ENCODE measurements around the gene EIF4G1.

The EIF4G1 gene

DNA sequence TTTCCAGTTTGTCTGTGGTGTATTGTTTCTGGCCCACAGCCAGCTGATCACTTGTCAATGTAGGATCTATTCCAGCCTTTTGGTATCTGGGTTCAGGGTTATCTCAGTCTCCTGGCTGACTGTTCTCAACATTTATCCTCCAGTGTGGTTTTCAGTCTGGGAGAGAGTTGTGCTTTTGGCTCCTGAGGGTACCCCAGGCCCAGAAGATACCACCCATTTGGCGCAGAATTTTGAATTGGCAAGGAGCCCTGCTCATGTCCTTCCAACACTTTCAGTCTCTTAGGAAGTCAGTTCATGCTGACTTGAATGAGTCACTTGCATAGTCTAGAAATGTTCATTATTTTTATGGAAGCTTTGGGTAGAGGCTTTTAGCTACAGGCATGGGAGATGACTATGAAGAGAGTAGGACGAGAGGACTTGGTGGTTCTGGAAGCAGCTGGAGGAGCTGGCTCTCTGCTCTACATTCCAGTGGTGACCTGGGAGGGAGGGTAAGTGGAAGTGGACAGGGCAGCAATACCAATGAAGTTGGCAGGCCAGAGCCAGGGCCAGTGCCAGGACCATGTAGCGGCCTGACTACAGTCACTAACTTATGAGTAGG, 54.3 kb downstream of the EIF4G1 start:
- DNase-seq: no peak

DNA sequence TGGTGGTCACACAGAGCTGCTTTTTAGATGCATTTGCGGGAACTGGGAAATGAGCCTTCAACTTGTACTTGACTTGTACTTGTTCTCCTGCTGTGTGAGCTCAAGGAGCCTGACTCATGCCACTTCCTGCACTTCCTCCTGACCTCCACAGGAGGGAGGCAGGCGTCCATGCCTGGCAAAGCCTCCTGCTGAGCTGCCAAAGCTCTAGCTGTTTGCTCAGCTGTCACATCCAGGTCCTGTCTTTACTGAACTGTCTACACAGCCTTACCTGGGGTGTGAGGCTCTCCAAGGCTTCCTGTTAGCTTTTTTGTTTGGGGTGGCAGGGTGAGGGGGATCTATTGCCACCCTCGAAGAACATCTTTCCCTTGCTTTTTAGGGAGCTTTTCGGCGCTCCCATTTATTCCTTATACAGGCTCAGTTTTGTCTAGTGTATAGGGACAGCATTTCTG, 57.2 kb downstream of the EIF4G1 start:
- DNase-seq: peak; percentile 71 to 91

DNA sequence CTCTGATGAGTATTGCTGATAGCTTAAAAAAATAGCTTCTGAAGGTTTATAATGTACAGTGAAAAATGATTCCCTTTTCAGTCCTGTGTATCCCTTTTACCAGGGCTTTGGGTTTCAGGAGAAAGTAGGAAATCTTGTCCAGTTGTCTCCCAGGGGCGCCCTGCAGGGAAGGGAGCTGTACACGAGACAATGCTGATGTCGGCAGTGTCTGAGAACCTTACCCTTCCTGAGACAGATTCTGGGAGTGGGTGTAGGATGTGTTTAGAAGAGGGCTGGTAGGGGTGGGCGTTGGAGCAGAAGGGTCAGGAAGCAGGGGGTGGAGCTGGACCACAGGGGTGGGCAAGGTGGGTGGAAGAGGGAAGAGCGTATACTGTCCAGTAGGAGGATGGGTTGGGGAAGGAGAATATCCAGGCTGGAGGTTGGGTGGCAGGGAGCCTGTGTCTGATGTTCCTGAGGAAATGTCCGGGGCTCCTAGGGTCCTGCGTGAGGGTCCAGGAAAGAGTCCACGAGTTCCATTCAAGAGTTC, 58.0 kb downstream of the EIF4G1 start:
- DNase-seq: no peak

DNA sequence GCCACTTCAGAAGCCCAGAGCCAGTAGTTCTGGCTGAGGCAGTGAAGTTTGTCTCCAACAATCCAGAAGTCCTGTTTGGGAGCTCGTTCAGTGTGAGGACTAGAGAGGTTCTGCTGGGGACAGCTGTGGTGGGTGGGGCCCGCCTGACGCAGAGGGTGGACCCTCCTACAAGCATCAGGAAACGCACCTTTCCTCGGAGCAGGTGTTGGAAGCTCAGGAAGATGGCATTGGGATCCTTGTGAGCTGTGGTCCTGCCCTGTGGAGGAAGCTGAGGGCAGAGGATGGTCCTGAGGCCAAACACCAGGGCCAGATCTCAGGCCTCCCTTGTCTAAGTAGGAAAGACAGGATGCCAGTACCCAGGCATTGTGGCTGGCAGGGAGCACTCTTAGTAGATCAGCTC, 58.5 kb downstream of the EIF4G1 start:
- no peak for DNase-seq

DNA sequence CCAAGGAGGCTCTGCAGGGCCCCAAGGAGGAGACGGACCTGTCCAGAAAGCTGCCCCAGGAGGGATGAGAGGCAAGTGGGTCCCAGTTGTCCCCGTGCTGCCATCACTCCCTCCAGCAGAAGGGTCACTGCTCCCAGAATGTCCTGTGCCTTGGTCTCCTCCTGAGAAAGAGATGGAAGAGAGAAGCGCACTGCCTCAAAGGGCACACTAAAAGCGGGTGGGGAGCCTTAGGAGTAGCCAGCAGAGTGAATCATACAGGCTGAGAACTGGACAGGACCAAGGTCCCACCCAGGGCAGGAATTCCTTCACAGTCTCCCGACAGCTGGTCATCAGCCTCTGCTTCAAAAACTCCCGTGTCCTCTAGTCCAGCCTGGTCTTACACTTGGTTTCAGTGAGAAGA, 59.0 kb downstream of the EIF4G1 start:
- DNase-seq: no peak

DNA sequence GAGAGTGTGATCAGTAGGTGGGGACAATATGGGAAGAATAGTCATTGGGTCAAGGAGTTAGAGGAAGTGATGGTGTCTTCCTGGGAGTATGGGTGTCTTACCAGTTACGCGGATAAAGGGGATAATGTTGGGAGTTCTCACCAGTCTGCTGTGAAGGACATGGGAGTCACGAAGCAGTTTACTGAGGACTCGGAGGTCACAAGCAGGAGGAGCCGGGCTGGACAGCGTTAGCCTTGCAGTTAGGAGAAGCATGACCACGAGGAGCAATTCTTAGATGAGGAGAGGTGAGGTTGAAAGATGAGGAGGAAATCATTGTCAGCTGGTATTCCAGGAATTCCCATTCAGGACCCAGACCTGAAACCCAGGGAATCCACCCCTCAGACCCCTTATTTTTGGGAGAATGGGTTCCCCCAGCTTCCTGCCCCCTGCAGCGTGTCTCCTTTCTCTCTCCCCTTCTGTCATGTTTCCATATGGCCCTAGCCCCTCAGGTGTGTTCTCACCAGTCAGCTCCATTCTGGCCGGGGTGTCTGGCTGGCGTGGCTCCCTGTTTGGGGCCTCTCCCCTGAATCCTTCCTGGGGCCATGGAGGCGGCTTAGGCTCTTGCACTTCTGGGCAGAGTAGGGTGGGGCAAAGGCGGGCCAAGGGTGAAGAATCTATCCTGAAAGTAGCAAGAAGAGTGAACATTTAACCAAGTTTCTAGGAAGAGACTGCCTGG, 61.5 kb downstream of the EIF4G1 start:
- DNase-seq: no peak

DNA sequence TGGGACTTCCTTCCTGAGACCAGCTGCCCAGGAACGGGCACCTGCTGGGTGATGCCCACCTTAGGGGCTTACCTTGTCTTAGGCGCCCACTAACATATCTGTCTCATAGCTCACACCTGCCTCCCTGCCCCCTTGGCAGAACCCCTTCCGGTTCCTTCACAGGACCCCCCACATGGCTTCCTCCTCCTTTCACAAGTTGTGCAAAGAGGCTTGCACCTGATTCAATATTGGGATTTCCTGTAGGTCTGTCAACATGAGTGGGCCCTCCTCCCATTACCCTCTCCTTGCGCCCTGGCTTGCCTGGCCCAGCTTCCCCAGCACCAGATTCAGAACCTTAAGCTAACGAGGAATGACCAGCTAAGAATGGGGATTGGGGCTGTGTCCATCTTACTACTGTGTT, 63.0 kb downstream of the EIF4G1 start:
- DNase-seq: no peak

DNA sequence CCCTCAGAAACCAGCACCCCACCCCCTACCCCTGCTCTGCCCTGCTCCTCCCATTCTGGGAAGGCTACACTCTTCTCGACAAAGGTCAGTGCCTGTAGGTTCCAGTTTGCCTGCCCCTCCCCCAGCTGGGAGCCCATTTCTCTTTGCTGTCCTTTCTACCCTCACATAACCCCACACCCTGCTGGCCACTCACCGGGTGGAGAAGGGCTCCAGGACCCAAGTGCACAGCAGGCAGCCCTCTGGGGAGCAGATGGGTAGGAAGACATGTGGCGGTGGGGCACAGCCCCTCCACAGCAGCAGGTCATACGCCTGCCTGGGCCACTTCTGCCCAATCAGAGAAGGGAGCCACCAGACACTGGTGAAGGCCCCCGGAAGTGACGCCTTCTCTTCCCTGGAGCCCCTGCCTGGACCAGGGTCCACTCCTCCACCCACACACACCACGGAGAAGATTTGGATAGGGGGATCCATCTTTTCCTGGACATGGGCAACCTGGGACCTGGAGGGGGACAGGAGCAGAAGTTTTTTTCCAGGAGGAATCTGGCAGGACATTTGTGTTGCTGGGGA, 63.6 kb downstream of the EIF4G1 start, which contains the start of gene THPO:
THPO (minus strand) TSS at position 326 of the 564 bp plus-strand sequence. CDS start 1,948 bp downstream, outside the sequence.
- no peak for DNase-seq

DNA sequence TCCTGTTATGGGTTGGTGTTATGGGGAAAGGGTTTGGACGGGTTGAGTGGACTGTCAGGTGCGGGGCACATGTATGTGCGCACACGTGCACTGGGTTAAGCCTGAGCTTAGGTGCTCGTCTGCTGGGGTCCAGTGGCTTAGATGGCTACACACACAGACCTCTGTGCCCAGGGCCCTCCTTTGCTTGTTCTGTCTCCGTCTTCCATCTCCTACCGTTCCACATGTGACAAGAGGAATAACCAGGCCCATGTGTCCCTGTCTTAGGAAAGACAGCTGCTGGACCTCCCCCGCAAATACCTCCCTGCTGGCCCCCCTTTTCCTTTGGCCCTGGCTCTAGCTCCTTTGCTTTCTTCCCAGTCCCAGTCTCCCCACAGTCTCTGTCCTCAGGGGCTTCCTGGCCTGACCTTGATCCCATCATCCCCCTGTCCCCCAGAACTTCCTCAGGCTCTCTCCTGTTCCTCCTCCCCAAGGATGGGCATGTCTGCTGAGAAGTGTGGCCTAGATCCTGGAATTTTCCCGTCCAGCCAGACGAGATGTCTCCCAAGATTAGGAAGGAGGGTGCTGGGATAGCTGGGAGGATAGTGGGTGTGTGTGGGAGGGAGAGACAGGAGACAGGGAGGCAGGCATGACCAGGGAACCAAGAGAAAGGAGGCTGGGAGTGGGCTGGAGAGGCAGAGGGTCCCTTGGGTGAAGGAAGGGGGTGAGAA, 64.4 kb downstream of the EIF4G1 start:
- no peak for DNase-seq

DNA sequence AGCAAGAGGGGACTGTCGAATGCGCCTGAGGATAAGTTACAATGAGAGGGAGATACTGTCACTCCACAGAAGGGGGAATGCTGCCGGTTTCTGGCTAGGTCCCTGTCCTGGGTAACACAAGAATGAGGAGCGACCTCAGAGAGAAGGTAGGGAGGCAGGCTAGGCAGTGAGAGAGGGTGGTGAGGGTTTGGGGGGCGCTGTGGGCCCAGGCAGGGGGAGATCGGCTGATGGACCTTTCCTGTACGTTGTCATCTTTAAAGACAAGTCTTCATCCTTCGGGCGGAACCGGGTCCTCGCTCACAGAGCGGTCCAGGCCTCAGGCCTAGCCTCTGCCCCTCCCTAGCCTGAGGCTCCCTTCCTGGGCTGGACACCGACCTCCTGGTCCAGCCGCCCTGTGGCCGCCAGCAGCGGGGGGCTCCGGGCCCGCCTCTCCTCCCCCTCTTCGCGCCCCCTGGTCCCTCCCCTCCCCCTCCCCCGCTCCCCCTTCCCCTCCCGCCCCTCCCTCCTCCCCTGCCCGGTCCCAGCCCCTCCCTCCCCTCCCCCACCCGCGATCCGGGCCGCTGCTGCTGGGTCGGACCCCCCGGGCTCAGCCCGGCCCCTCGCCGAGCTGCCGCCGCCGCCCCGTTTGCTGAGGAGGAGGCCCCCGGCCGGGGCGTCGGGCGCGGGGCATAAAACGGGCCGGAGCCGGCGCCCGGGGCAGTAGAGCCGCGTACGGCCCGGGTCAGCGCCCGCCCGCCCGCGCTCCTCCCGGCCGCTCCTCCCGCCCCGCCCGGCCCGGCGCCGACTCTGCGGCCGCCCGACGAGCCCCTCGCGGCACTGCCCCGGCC, 65.2 kb downstream of the EIF4G1 start, which contains the start of gene CHRD:
CHRD (plus strand) TSS at position 697 of the 827 bp plus-strand sequence. CDS start 265 bp downstream, outside the sequence.
- DNase-seq: no peak

DNA sequence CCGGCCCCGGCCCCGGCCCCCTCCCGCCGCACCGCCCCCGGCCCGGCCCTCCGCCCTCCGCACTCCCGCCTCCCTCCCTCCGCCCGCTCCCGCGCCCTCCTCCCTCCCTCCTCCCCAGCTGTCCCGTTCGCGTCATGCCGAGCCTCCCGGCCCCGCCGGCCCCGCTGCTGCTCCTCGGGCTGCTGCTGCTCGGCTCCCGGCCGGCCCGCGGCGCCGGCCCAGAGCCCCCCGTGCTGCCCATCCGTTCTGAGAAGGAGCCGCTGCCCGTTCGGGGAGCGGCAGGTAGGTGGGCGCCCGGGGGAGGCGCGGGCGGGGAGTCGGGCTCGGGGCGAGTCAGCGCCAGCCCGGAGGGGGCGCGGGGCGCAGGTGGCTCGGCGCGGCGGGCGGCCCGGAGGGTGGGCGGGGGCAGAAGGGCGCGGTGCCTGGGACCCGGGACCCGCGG, 65.8 kb downstream of the EIF4G1 start:
- DNase-seq: peak; percentile 15 to 48

DNA sequence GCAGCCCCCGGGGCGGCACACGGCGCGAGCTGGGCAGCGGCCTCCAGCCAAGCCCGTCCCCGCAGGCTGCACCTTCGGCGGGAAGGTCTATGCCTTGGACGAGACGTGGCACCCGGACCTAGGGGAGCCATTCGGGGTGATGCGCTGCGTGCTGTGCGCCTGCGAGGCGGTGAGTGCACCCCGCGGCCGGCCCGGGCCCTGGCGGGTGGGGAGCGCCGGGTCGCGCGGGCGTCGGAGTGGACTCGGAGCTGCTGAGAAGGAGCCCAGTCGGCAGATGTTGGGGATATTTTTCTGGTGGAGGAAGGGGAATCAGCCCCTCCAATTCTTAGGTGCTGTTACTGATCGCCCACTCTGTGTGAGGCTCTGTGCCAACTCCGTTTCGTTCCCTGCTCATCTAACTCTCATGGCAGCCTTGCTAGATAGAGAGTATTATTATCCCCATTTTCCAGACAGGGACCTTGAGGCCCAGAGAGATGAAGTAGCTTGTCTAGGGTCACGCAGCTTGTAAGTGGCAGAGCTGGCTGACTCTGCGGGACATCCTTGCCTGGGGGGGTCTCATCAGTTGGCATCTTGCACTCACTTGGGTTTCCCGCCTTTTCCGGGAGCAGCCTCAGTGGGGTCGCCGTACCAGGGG, 66.3 kb downstream of the EIF4G1 start:
- DNase-seq: no peak

DNA sequence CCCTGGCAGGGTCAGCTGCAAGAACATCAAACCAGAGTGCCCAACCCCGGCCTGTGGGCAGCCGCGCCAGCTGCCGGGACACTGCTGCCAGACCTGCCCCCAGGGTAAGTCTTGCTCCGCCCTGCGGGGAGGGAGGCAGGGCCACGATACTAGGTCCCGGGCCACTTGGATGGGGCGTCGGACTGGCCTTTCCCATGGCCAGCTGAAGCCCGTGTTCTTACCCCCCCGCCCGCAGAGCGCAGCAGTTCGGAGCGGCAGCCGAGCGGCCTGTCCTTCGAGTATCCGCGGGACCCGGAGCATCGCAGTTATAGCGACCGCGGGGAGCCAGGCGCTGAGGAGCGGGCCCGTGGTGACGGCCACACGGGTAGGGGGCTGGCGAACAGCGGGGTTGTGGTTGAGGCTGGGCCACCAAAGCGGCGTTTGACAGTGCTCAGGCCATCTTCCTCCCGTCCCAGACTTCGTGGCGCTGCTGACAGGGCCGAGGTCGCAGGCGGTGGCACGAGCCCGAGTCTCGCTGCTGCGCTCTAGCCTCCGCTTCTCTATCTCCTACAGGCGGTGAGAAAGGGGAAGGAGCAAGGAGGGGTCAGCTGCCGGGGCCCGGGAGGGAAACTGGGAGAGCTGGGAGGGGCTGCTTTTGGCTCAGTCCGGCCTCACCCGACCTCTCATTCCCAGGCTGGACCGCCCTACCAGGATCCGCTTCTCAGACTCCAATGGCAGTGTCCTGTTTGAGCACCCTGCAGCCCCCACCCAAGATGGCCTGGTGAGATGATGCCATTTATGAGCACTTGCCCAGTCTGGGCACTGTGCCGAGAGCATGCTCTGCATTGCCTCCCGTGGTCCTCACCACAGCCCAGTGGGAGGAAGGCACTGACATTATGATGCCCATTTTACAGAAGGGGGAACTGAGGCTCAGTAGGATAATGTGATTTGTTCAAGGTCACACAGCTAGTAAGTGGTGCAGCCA, 67.1 kb downstream of the EIF4G1 start:
- peak in 1 of 2 experiments; percentile 49 for DNase-seq

DNA sequence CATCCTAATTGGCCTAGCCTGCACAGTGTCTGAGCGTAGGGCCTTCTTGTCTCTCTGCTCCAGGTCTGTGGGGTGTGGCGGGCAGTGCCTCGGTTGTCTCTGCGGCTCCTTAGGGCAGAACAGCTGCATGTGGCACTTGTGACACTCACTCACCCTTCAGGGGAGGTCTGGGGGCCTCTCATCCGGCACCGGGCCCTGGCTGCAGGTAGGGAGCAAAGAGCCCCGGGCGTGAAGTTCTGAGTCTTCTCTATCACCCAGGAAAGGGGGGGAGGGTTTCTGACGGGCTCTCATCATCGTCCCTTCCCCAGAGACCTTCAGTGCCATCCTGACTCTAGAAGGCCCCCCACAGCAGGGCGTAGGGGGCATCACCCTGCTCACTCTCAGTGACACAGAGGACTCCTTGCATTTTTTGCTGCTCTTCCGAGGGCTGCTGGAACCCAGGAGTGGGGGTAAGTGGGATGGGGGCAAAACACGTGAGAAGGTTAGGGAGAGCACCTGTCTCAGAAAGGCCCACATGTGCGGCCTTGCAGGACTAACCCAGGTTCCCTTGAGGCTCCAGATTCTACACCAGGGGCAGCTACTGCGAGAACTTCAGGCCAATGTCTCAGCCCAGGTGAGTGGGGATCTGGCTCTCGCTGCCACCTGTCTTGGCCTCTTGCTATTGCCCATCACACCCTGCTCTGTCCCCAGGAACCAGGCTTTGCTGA, 68.1 kb downstream of the EIF4G1 start:
- no peak for DNase-seq

DNA sequence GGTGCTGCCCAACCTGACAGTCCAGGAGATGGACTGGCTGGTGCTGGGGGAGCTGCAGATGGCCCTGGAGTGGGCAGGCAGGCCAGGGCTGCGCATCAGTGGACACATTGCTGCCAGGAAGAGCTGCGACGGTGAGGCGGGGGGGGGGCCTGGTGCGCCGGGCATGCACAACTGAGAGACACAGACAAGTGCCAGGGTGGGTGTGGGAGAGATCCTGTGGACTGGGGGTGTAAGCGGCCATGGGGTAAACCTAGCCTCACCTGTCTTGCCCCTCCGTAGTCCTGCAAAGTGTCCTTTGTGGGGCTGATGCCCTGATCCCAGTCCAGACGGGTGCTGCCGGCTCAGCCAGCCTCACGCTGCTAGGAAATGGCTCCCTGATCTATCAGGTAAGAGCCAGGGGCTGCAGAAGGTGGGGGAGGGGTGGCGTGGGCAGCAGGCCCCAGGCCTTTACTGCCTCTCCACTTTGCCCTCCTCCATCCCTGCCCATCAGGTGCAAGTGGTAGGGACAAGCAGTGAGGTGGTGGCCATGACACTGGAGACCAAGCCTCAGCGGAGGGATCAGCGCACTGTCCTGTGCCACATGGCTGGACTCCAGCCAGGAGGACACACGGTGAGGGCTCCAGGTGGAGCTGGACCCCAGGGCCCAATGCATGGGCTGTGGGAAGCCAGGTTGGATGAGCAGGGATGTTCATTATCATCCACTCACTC, 68.8 kb downstream of the EIF4G1 start:
- no peak for DNase-seq

DNA sequence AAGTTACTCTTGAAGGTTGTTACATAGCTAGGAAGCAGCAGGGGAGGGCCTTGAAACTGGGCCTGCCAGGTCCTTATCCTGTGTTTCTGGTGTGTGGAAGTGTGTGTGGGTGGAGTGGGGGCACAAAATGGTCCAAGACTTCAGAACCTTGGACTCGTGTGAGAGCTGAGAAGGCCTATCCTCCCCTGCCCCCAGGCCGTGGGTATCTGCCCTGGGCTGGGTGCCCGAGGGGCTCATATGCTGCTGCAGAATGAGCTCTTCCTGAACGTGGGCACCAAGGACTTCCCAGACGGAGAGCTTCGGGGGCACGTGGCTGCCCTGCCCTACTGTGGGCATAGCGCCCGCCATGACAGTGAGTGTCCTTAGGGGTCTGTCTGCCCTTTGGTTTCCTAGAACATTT, 69.9 kb downstream of the EIF4G1 start:
- no peak for DNase-seq
